Measurements from ENCODE around the gene PXDN. TPM values are rescaled to one million over a fixed set of nuclear protein-coding genes. Genes with fewer than 3 reads are reported as not detected.

Gene PXDN
- total RNA-seq, 1 donor from 2014 or later: 292 TPM

- H3K27ac Mint-ChIP-seq: no peak overlapping the region
- H3K4me1 Mint-ChIP-seq: peaks cover 9% of the 10 kb centered on the region
- peaks cover 31% of the 10 kb centered on the region for H3K36me3 Mint-ChIP-seq
- DNase-seq (ENCODE audit: low spot score in 2 of 2, unreplicated experiment in 2 of 2): no peak
- TF ChIP-seq CTCF (IDR thresholded peaks at IDR 0.05; ENCODE audit: unreplicated experiment): no peak
- H3K9me3 Mint-ChIP-seq: no peaks in the 10 kb centered on the region
- H3K27me3 Mint-ChIP-seq (ENCODE audit: low read depth): no peaks in the 10 kb centered on the region
- H3K4me3 Mint-ChIP-seq: no peak overlapping the region
Observed at GRCh38 chr2:1692342-1692741, 52.0 kb downstream of the PXDN start.

DNA sequence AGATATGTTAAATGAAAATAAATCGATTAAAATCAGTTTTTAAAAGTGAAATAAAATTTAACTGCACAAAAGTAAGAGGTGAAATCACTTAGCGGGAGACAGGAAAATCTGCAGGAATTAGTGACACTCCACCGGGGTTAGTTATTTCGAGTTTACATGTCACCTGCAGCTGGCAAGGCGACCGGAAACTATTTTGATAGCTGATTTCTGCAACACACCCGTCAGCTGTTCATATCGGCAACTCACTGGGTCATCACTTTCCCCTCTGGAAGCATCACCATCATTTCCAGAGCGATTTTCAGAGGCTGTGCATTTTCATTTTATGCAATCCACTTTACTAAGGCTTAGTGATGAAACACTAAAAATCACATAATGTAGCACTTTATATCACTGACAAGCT lies 52.9 kb downstream of the PXDN start:
- no peak for DNase-seq (ENCODE audit: low spot score in 2 of 2, unreplicated experiment in 2 of 2)
- H3K4me1 Mint-ChIP-seq: peaks cover 10% of the 10 kb centered on the region
- H3K36me3 Mint-ChIP-seq: peaks cover 37% of the 10 kb centered on the region
- no peak overlapping the region for H3K27ac Mint-ChIP-seq
- H3K27me3 Mint-ChIP-seq (ENCODE audit: low read depth): no peaks in the 10 kb centered on the region
- no peak overlapping the region for H3K4me3 Mint-ChIP-seq
- TF ChIP-seq CTCF (IDR thresholded peaks at IDR 0.05; ENCODE audit: unreplicated experiment): no peak
- H3K9me3 Mint-ChIP-seq: no peaks in the 10 kb centered on the region

- no peak overlapping the region for H3K4me3 Mint-ChIP-seq
- peaks cover 39% of the 10 kb centered on the region for H3K36me3 Mint-ChIP-seq
- no peak for DNase-seq (ENCODE audit: low spot score in 2 of 2, unreplicated experiment in 2 of 2)
- TF ChIP-seq CTCF (IDR thresholded peaks at IDR 0.05; ENCODE audit: unreplicated experiment): no peak
- H3K27ac Mint-ChIP-seq: peak overlapping the region; percentile 17
- no peaks in the 10 kb centered on the region for H3K9me3 Mint-ChIP-seq
- peaks cover 7% of the 10 kb centered on the region for H3K4me1 Mint-ChIP-seq
- H3K27me3 Mint-ChIP-seq (ENCODE audit: low read depth): no peaks in the 10 kb centered on the region
Observed at GRCh38 chr2:1690056-1690775, 54.1 kb downstream of the PXDN start.

DNA sequence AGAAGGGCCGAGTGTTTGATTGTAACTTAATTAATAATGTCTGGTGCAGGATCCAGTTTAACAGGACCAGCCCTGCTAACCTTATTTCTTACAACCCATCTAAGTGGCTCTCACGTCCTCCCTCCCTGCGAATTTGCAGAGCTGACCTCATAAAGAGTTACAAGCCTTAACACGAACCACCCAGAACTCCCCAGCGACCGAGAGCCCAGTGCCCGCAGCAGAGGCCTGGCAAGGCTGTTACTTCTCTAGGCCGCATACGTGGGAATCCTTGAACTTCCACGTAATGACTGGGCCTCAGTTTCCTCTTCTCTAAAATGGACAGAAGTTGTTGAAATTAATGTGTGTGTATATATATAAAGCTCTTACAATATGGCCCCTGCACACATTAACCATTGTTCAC lies 55.5 kb downstream of the PXDN start:
- TF ChIP-seq CTCF (IDR thresholded peaks at IDR 0.05; ENCODE audit: unreplicated experiment): no peak
- Mint-ChIP-seq H3K4me1 (peaks cover 7% of the 10 kb centered on the region), H3K9me3 (no peaks in the 10 kb centered on the region), H3K27me3 (ENCODE audit: low read depth) (no peaks in the 10 kb centered on the region), H3K27ac (no peak overlapping the region), H3K4me3 (no peak overlapping the region), H3K36me3 (peaks cover 39% of the 10 kb centered on the region)
- no peak for DNase-seq (ENCODE audit: low spot score in 2 of 2, unreplicated experiment in 2 of 2)

- DNase-seq (ENCODE audit: low spot score in 2 of 2, unreplicated experiment in 2 of 2): no peak
- H3K9me3 Mint-ChIP-seq: no peaks in the 10 kb centered on the region
- H3K36me3 Mint-ChIP-seq: peaks cover 39% of the 10 kb centered on the region
- H3K4me3 Mint-ChIP-seq: no peak overlapping the region
- H3K27ac Mint-ChIP-seq: no peak overlapping the region
- H3K4me1 Mint-ChIP-seq: peaks cover 6% of the 10 kb centered on the region
- no peaks in the 10 kb centered on the region for H3K27me3 Mint-ChIP-seq (ENCODE audit: low read depth)
- no peak for TF ChIP-seq CTCF (IDR thresholded peaks at IDR 0.05; ENCODE audit: unreplicated experiment)
Observed at GRCh38 chr2:1688161-1688560, 56.2 kb downstream of the PXDN start.
